A673 (cell line): ENCODE data around the gene CCDC63. TPM values are rescaled to one million over a fixed set of nuclear protein-coding genes. Genes with fewer than 3 reads are reported as not detected.

Experiments
- BruUV-seq: library from RNA; stranded (reverse); fragments of 400-500 nt; replicated peaks from 2 replicates; lab custom pipeline; 2021; lab: Mats Ljungman, UMichigan
- CTCF ChIA-PET: fragments of 300-600 bp; sonication (Branson Sonifier 250); formaldehyde crosslinking; loops from one replicate; lab custom pipeline; 2022; ENCODE audit warnings: antibody characterized with exemption; lab: Charles Lee
- POLR2A ChIA-PET: fragments of 300-600 bp; sonication (Branson Sonifier 250); formaldehyde crosslinking; loops from one replicate; lab custom pipeline; 2022; ENCODE audit warnings: antibody characterized with exemption; ENCODE audit not compliant: low non-redundant PET; lab: Charles Lee
- DNase-seq: peaks from one replicate; pipeline ENCODE4 v3.0.0-alpha.2; 2015; ENCODE audit warnings: low spot score
- H3K27ac ChIP-seq: fragments of 200-600 bp; sonication (generic); 2 replicates; pipeline ENCODE4 v1.5.1; 2016; ENCODE audit warnings: mixed run types, low read depth, mild to moderate bottlenecking, mixed read lengths, antibody characterized with exemption, low read length; ENCODE audit not compliant: poor library complexity, severe bottlenecking
- H3K27me3 ChIP-seq: fragments of 200-600 bp; sonication (generic); replicated peaks from 2 replicates; pipeline ENCODE4 v1.6.1; 2017; ENCODE audit warnings: mixed run types, low read depth, mild to moderate bottlenecking, mixed read lengths, antibody characterized with exemption, low read length; ENCODE audit not compliant: insufficient read depth, poor library complexity
- H3K36me3 ChIP-seq: fragments of 200-600 bp; sonication (generic); 2 replicates; pipeline ENCODE4 v1.6.1; 2016; ENCODE audit warnings: mixed run types, mild to moderate bottlenecking, mixed read lengths, antibody characterized with exemption, low read length; ENCODE audit not compliant: insufficient read depth, poor library complexity, severe bottlenecking
- H3K4me1 ChIP-seq: fragments of 200-600 bp; sonication (generic); 2 replicates; pipeline ENCODE4 v1.6.1; 2017; ENCODE audit warnings: mixed run types, mild to moderate bottlenecking, mixed read lengths, antibody characterized with exemption, low read length; ENCODE audit not compliant: insufficient read depth, poor library complexity, severe bottlenecking
- H3K4me3 ChIP-seq: fragments of 200-600 bp; sonication (generic); 2 replicates; pipeline ENCODE4 v1.5.1; 2016; ENCODE audit warnings: low read depth, mixed run types, mild to moderate bottlenecking, mixed read lengths, low read length; ENCODE audit not compliant: poor library complexity, severe bottlenecking
- H3K9me3 ChIP-seq: fragments of 200-600 bp; sonication (generic); 2 replicates; pipeline ENCODE4 v1.6.1; 2016; ENCODE audit warnings: mixed run types, low read depth, mild to moderate bottlenecking, mixed read lengths, antibody characterized with exemption, low read length; ENCODE audit not compliant: poor library complexity, severe bottlenecking
- CTCF ChIP-seq: fragments of 300-800, 200-600 bp; sonication (generic); conservative IDR thresholded peaks from 2 replicates; pipeline ENCODE4 v1.5.1; 2017; ENCODE audit warnings: low read depth, mild to moderate bottlenecking, antibody characterized with exemption, low read length, moderate library complexity, mixed read lengths
- EZH2 ChIP-seq: fragments of 200-600 bp; sonication (generic); IDR thresholded peaks from 2 replicates; pipeline ENCODE4 v1.6.1; 2017; ENCODE audit warnings: borderline replicate concordance, low read depth, mild to moderate bottlenecking, mixed read lengths, antibody characterized with exemption, low read length; ENCODE audit not compliant: poor library complexity, severe bottlenecking
- intact Hi-C: fragments of 100-400 bp; cut with micrococcal nuclease; formaldehyde crosslinking; loops from one replicate; pipeline ENCODE4 v1.10.0; 2022; ENCODE audit not compliant: unreplicated experiment
- total RNA-seq: library from RNA; stranded (reverse); gene quantifications from 2 replicates; pipeline ENCODE4 v1.2.3, GENCODE V29; 2021

CCDC63 gene
- total RNA-seq, 1 experiment from 2014 or later, result 0.24 TPM

DNA sequence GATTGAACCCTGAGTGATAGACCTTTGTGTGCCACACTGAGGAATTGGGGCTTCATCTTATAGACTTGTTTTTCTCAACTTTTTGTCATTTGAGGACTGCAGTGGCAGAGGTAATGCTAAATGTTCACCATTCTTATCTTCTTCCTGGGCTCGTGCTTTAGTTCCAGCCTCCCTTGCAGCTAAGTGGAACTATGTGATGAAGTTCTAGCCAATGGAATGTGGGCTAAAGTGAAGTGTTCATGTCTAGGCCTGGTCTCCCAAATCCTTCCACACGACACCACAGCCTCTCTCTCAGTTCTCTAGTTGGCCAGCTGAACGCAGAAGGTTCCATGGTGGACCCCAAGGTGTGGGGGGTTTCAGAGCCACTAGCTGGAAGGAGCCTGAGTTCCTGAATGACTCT, 42.4 kb upstream of the CCDC63 start:
- BruUV-seq, result no TSS peak
- Histone ChIP-seq H3K27ac (no peak overlapping the region), H3K27me3 (no peaks in the 10 kb centered on the region), H3K4me3 (no peak overlapping the region), H3K9me3 (peaks cover 8% of the 10 kb centered on the region), H3K36me3 (no peaks in the 10 kb centered on the region), H3K4me1 (no peaks in the 10 kb centered on the region)
- ChIA-PET POLR2A (no interaction called here), CTCF (no interaction called here)
- intact Hi-C loops, result no loop called here
- no peak for DNase-seq
- TF ChIP-seq EZH2 (no peak), CTCF (no peak)

DNA sequence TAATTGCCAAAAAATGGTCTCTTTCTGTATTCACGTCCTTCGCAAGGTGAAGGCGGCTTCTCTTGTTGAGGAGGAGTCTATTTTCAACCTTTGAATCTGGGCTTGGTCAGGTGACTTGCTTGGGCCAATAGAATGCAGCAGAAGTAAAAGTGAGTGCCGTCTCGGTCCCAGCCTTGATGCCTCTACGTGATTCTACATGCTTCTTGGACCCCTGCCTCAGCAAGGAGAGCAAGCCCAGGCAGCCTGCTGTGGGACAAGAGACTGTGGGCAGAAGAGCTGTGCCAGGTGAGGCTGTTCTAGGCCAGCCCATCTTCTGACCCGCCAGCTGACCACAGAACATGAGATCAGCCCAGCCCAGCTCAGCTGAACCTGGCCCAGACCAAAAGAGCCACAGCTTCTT, 39.1 kb upstream of the CCDC63 start:
- H3K36me3 ChIP-seq, result no peaks in the 10 kb centered on the region
- peaks cover 8% of the 10 kb centered on the region for H3K9me3 ChIP-seq
- TF ChIP-seq CTCF, result no peak
- TF ChIP-seq EZH2, result no peak
- no TSS peak for BruUV-seq
- H3K4me1 ChIP-seq, result no peaks in the 10 kb centered on the region
- no peak overlapping the region for H3K4me3 ChIP-seq
- ChIA-PET CTCF (interaction anchor here (0.6 kb wide), 1 partner anchor 376 kb away, joined by 3 read pairs; no protein-coding TSS in a partner anchor), POLR2A (no interaction called here)
- H3K27me3 ChIP-seq, result no peaks in the 10 kb centered on the region
- H3K27ac ChIP-seq, result no peak overlapping the region
- DNase-seq, result no peak
- intact Hi-C loops, result no loop called here

- no peak overlapping the region for H3K4me3 ChIP-seq
- no peaks in the 10 kb centered on the region for H3K36me3 ChIP-seq
- H3K9me3 ChIP-seq, result peaks cover 6% of the 10 kb centered on the region
- no peak for TF ChIP-seq CTCF
- TF ChIP-seq EZH2, result no peak
- DNase-seq, result no peak
- H3K27ac ChIP-seq, result no peak overlapping the region
- no TSS peak for BruUV-seq
- H3K27me3 ChIP-seq, result no peaks in the 10 kb centered on the region
- ChIA-PET POLR2A (no interaction called here), CTCF (no interaction called here)
- H3K4me1 ChIP-seq, result no peaks in the 10 kb centered on the region
- intact Hi-C loops, result no loop called here
Observed at GRCh38 chr12:110809149-110809548, 37.6 kb upstream of the CCDC63 start.
